GM06990 (cell line): ENCODE measurements around the gene PHETA1.

Experiments
- DNase-seq: peaks from one replicate; pipeline ENCODE4 v3.0.0-alpha.2; 2011; ENCODE audit not compliant: insufficient read length; ENCODE audit errors: extremely low read depth
- H3K27me3 ChIP-seq: replicated peaks from 2 replicates; pipeline ENCODE4 v1.6.0; 2011; ENCODE audit warnings: low read length; ENCODE audit not compliant: control insufficient read depth, insufficient read depth
- H3K36me3 ChIP-seq: 2 replicates; pipeline ENCODE4 v1.5.1; 2011; ENCODE audit warnings: low read length; ENCODE audit not compliant: control insufficient read depth, insufficient read depth
- H3K4me3 ChIP-seq: replicated peaks from 2 replicates; pipeline ENCODE4 v1.5.1; 2011; ENCODE audit warnings: low read depth, mild to moderate bottlenecking, control low read depth, low read length
- TF ChIP-seq, protein P1 (sequence below): IDR thresholded peaks from 2 replicates; pipeline ENCODE4 v1.5.1; 2011; ENCODE audit warnings: low read length, control low read depth, mild to moderate bottlenecking, inconsistent platforms; ENCODE audit not compliant: insufficient read depth, poor library complexity, severe bottlenecking

PHETA1 gene

GRCh38 chr12:111409780-111410430 lies 41.0 kb upstream of the PHETA1 start:
- H3K36me3 ChIP-seq = peaks cover 8% of the 10 kb centered on the region
- H3K4me3 ChIP-seq = peak overlapping the region; percentile 83
- no peaks in the 10 kb centered on the region for H3K27me3 ChIP-seq
- DNase-seq = peak; percentile 54
- TF ChIP-seq, protein P1, sequence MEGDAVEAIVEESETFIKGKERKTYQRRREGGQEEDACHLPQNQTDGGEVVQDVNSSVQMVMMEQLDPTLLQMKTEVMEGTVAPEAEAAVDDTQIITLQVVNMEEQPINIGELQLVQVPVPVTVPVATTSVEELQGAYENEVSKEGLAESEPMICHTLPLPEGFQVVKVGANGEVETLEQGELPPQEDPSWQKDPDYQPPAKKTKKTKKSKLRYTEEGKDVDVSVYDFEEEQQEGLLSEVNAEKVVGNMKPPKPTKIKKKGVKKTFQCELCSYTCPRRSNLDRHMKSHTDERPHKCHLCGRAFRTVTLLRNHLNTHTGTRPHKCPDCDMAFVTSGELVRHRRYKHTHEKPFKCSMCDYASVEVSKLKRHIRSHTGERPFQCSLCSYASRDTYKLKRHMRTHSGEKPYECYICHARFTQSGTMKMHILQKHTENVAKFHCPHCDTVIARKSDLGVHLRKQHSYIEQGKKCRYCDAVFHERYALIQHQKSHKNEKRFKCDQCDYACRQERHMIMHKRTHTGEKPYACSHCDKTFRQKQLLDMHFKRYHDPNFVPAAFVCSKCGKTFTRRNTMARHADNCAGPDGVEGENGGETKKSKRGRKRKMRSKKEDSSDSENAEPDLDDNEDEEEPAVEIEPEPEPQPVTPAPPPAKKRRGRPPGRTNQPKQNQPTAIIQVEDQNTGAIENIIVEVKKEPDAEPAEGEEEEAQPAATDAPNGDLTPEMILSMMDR = no peak

DNA sequence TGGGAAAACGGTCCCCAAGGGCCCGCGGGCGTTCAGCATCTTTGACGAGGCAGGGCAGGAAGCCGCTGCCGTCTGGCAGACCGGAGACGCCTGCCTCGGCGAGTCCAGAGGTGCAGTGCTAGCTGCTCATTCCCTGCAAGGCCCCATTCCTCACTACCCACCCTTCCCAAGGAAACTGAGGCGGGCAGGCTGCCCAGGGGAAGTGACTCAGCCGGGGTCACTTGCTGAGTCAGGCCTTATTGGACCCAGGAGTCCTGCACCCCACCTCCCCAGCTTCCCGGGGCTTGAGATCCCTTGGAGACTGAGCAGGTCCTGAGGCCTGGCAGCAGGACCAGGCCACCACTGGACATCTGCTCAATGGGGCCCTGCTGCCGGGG lies 40.5 kb upstream of the PHETA1 start:
- Histone ChIP-seq H3K27me3 (no peaks in the 10 kb centered on the region), H3K36me3 (peaks cover 6% of the 10 kb centered on the region), H3K4me3 (peak overlapping the region; percentile 83)
- DNase-seq = no peak
- TF ChIP-seq, protein P1 = no peak

DNA sequence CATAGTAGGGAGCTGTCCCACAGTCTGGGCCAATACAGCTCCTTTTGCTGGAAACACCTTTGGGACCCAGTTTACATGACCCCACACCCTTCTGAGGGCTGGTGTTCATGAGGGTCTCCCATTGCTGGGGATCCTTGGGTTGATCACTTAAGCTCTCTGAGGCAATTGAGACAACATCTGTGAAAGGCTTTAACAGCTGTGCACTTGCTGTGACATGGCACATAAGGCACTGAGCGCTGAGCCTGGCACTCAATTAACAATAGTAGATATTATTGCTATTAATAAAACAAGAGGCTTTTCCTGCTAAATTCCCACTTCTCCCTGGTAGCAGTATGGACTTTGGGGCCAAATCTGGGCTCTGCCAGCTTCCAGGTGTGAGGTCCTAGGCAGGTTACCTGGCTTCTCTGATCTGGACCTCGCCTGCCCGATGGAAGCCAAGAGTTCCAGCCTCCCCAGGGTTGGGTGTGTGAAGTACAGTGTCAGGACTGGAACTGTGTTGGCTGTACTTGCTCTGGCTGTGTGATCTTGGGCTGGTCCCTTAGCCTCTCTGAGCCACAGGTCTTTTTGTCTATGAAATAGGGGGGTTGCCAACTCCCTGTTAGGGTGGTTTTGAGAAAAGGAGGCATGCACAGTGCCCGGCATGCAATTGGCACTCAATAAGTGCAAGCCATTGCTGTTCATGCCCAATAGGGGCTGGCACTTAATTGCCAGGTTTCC lies 39.9 kb upstream of the PHETA1 start:
- TF ChIP-seq, protein P1 = no peak
- DNase-seq = no peak
- Histone ChIP-seq H3K27me3 (no peaks in the 10 kb centered on the region), H3K36me3 (peaks cover 4% of the 10 kb centered on the region), H3K4me3 (peak overlapping the region; percentile 83)

DNA sequence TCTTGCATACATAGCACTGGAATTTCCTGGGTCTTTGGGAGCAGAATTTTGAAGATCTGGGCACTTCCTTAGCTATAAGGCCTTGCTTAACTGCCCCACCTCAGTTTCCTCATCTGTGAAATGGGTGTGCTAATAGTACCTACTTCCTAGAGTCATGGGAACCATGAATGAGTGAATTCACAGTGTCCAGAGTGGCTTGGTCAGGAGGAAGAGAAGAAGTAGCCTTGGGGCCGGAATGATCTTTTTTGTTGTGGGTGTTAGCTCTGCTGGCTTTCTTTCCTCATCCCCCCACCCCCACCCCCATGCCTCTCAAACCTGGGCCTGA lies 39.2 kb upstream of the PHETA1 start:
- no peak for DNase-seq
- H3K4me3 ChIP-seq = peak overlapping the region; percentile 83
- TF ChIP-seq, protein P1 = no peak
- peaks cover 4% of the 10 kb centered on the region for H3K36me3 ChIP-seq
- no peaks in the 10 kb centered on the region for H3K27me3 ChIP-seq

- TF ChIP-seq, protein P1 = no peak
- Histone ChIP-seq H3K36me3 (peaks cover 3% of the 10 kb centered on the region), H3K27me3 (no peaks in the 10 kb centered on the region), H3K4me3 (peak overlapping the region; percentile 83)
- DNase-seq = no peak
Observed at GRCh38 chr12:111407377-111408115, 38.7 kb upstream of the PHETA1 start.
